Neural cell (in vitro differentiated cells): ENCODE data around the gene TENM3. TPM values are rescaled to one million over a fixed set of nuclear protein-coding genes. Genes with fewer than 3 reads are reported as not detected.

Experiments used
- H2AFZ ChIP-seq: fragments of 200-600, 300-800 bp; sonication (generic), shearing (Covaris generic); 2 replicates; pipeline ENCODE4 v1.6.0; 2014; ENCODE audit warnings: low read depth, mild to moderate bottlenecking, antibody characterized with exemption, low read length, moderate library complexity
- H3F3A ChIP-seq: fragments of 200-600 bp; shearing (Covaris generic); 2 replicates; pipeline ENCODE4 v1.6.1; 2016; ENCODE audit warnings: mild to moderate bottlenecking, moderate library complexity, mixed read lengths, antibody characterized with exemption, low read length; ENCODE audit not compliant: insufficient read depth, poor library complexity, severe bottlenecking
- H3K27ac ChIP-seq: fragments of 200-600, 300-800 bp; sonication (generic), shearing (Covaris generic); 2 replicates; pipeline ENCODE4 v1.5.1; 2014; ENCODE audit warnings: mild to moderate bottlenecking, low read length, moderate library complexity
- H3K27me3 ChIP-seq: fragments of 300-800, 200-600 bp; sonication (generic), shearing (Covaris generic); 2 replicates; pipeline ENCODE4 v1.6.0; 2014; ENCODE audit warnings: mild to moderate bottlenecking, low read depth, low read length, moderate library complexity; ENCODE audit not compliant: insufficient read depth
- H3K36me3 ChIP-seq: fragments of 300-800, 200-600 bp; sonication (generic), shearing (Covaris generic); 2 replicates; pipeline ENCODE4 v1.5.1; 2014; ENCODE audit warnings: mild to moderate bottlenecking, antibody characterized with exemption, low read length, moderate library complexity; ENCODE audit not compliant: insufficient read depth
- H3K4me2 ChIP-seq: fragments of 300-800, 200-600 bp; sonication (generic), shearing (Covaris generic); 2 replicates; pipeline ENCODE4 v1.6.0; 2014; ENCODE audit warnings: mild to moderate bottlenecking, low read length
- H3K4me3 ChIP-seq: fragments of 300-800, 200-600 bp; sonication (generic), shearing (Covaris generic); 2 replicates; pipeline ENCODE4 v1.5.1; 2014; ENCODE audit warnings: mild to moderate bottlenecking, low read length, moderate library complexity
- H3K79me2 ChIP-seq: fragments of 200-600 bp; shearing (Covaris generic); replicated peaks from 2 replicates; pipeline ENCODE4 v1.6.0; 2014; ENCODE audit warnings: mild to moderate bottlenecking, low read length, moderate library complexity; ENCODE audit not compliant: insufficient read depth
- H3K9ac ChIP-seq: fragments of 300-800, 200-600 bp; sonication (generic), shearing (Covaris generic); 2 replicates; pipeline ENCODE4 v1.6.1; 2016; ENCODE audit warnings: mild to moderate bottlenecking, low read length, mixed read lengths
- H3K9me2 ChIP-seq: fragments of 200-600 bp; shearing (Covaris generic); 2 replicates; pipeline ENCODE4 v1.6.1; 2016; ENCODE audit warnings: mild to moderate bottlenecking, low read length, mixed read lengths; ENCODE audit not compliant: insufficient read depth
- H3K9me3 ChIP-seq: fragments of 200-600, 300-800 bp; sonication (generic), shearing (Covaris generic); 2 replicates; pipeline ENCODE4 v1.6.1; 2016; ENCODE audit warnings: mild to moderate bottlenecking, mixed run types, low read length, moderate library complexity, mixed read lengths
- H4K20me1 ChIP-seq: fragments of 200-600 bp; shearing (Covaris generic); 2 replicates; pipeline ENCODE4 v1.6.1; 2016; ENCODE audit warnings: mild to moderate bottlenecking, mixed run types; ENCODE audit not compliant: insufficient read depth
- EP300 ChIP-seq: fragments of 450-650 bp; conservative IDR thresholded peaks from 2 replicates; pipeline ENCODE4 v1.6.1; 2014; ENCODE audit warnings: antibody characterized with exemption, mild to moderate bottlenecking, moderate library complexity; ENCODE audit not compliant: poor library complexity, severe bottlenecking
- EZH2 ChIP-seq: fragments of 200-600, 300-800 bp; shearing (Covaris generic), sonication (generic); IDR thresholded peaks from 2 replicates; pipeline ENCODE4 v1.6.1; 2014; ENCODE audit warnings: antibody characterized with exemption, low read length, borderline replicate concordance, mild to moderate bottlenecking; ENCODE audit not compliant: insufficient read depth, poor library complexity, severe bottlenecking
- POLR2AphosphoS5 ChIP-seq: IDR thresholded peaks from 2 replicates; pipeline ENCODE4 v1.6.1; 2012
- RAD21 ChIP-seq: fragments of 450-650 bp; conservative IDR thresholded peaks from 2 replicates; pipeline ENCODE4 v1.6.1; 2014; ENCODE audit warnings: antibody characterized with exemption, mild to moderate bottlenecking, moderate library complexity
- polyA plus RNA-seq: library from polyadenylated mRNA; depleted of rRNA; stranded (reverse); fragments of >200 nt; gene quantifications from 2 replicates; pipeline ENCODE4 v1.2.3, GENCODE V29; 2014
- TF ChIP-seq, protein P1 (sequence below): fragments of 450-650 bp; IDR thresholded peaks from 2 replicates; pipeline ENCODE4 v1.5.1; 2014; ENCODE audit warnings: antibody characterized with exemption, mild to moderate bottlenecking, moderate library complexity; ENCODE audit not compliant: poor library complexity, severe bottlenecking
- TF ChIP-seq, protein P2 (sequence below): IDR thresholded peaks from 2 replicates; pipeline ENCODE4 v1.6.1; 2012; ENCODE audit warnings: borderline replicate concordance

The TENM3 gene
- polyA plus RNA-seq, 1 donor from 2014 or later: 7.3 TPM

DNA sequence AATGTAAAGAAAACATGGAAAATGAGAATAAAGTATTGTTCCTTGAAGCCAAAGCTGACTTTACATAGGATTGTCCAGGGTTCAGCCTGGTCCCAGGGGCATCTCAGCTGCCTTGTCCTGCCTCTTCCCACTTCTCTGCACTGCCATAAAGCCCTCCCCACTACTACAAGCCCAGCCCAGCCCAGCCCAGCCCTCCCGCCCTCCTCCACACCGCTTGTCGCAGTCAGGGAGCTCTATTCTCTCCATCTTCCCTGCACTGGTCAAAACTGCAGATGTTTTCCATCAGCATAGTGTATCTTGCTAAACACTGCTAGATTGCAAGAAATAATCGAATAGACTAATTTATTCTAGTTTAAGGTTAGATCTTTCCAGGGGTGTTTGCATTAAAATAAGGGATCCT, 100.3 kb downstream of the TENM3 start:
- H3K9me2 ChIP-seq: no peaks in the 10 kb centered on the region
- H3K27me3 ChIP-seq: no peaks in the 10 kb centered on the region
- no peaks in the 10 kb centered on the region for H3K36me3 ChIP-seq
- no peak overlapping the region for H3K9ac ChIP-seq
- no peaks in the 10 kb centered on the region for H3K9me3 ChIP-seq
- no peak overlapping the region for H3K4me3 ChIP-seq
- TF ChIP-seq, protein P1, sequence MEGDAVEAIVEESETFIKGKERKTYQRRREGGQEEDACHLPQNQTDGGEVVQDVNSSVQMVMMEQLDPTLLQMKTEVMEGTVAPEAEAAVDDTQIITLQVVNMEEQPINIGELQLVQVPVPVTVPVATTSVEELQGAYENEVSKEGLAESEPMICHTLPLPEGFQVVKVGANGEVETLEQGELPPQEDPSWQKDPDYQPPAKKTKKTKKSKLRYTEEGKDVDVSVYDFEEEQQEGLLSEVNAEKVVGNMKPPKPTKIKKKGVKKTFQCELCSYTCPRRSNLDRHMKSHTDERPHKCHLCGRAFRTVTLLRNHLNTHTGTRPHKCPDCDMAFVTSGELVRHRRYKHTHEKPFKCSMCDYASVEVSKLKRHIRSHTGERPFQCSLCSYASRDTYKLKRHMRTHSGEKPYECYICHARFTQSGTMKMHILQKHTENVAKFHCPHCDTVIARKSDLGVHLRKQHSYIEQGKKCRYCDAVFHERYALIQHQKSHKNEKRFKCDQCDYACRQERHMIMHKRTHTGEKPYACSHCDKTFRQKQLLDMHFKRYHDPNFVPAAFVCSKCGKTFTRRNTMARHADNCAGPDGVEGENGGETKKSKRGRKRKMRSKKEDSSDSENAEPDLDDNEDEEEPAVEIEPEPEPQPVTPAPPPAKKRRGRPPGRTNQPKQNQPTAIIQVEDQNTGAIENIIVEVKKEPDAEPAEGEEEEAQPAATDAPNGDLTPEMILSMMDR: no peak
- no peak for TF ChIP-seq EZH2
- TF ChIP-seq, protein P2, sequence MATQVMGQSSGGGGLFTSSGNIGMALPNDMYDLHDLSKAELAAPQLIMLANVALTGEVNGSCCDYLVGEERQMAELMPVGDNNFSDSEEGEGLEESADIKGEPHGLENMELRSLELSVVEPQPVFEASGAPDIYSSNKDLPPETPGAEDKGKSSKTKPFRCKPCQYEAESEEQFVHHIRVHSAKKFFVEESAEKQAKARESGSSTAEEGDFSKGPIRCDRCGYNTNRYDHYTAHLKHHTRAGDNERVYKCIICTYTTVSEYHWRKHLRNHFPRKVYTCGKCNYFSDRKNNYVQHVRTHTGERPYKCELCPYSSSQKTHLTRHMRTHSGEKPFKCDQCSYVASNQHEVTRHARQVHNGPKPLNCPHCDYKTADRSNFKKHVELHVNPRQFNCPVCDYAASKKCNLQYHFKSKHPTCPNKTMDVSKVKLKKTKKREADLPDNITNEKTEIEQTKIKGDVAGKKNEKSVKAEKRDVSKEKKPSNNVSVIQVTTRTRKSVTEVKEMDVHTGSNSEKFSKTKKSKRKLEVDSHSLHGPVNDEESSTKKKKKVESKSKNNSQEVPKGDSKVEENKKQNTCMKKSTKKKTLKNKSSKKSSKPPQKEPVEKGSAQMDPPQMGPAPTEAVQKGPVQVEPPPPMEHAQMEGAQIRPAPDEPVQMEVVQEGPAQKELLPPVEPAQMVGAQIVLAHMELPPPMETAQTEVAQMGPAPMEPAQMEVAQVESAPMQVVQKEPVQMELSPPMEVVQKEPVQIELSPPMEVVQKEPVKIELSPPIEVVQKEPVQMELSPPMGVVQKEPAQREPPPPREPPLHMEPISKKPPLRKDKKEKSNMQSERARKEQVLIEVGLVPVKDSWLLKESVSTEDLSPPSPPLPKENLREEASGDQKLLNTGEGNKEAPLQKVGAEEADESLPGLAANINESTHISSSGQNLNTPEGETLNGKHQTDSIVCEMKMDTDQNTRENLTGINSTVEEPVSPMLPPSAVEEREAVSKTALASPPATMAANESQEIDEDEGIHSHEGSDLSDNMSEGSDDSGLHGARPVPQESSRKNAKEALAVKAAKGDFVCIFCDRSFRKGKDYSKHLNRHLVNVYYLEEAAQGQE: no peak
- no peaks in the 10 kb centered on the region for H4K20me1 ChIP-seq
- no peaks in the 10 kb centered on the region for H3K79me2 ChIP-seq
- H3F3A ChIP-seq: no peaks in the 10 kb centered on the region
- no peak overlapping the region for H2AFZ ChIP-seq
- no peak overlapping the region for H3K4me2 ChIP-seq
- no peak overlapping the region for H3K27ac ChIP-seq

DNA sequence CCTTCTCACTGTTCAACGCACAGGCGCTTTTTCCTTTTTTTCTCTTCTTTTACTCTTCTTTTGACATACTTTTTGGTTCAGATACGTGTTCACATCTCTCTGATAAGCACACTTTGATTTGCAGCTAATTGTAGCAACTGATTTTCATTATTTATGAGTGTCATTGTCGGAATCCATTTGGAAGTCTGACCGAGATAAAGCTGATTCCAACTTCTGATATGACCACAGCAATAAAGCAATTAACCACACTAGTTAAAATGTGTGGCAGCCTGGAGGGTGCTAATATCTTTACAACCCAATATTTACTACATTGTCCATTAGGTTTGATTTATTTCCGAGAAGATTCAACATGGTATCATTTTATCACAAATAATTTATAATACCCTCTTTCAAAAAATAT, 101.8 kb downstream of the TENM3 start:
- Histone ChIP-seq H3K4me2 (no peak overlapping the region), H3K79me2 (no peaks in the 10 kb centered on the region), H3K9me2 (no peaks in the 10 kb centered on the region)

More for the DNA sequence above, 101.8 kb downstream of the TENM3 start:
- no peaks in the 10 kb centered on the region for H3K9me3 ChIP-seq
- no peaks in the 10 kb centered on the region for H3F3A ChIP-seq
- TF ChIP-seq EP300 (no peak), RAD21 (no peak), POLR2AphosphoS5 (no peak), EZH2 (no peak)
- TF ChIP-seq, protein P1: no peak
- no peak overlapping the region for H3K4me3 ChIP-seq
- no peak overlapping the region for H3K9ac ChIP-seq
- no peaks in the 10 kb centered on the region for H3K36me3 ChIP-seq
- H3K27ac ChIP-seq: no peak overlapping the region
- no peaks in the 10 kb centered on the region for H3K27me3 ChIP-seq
- H2AFZ ChIP-seq: no peak overlapping the region
- H4K20me1 ChIP-seq: no peaks in the 10 kb centered on the region
